Measurements from ENCODE around the gene KRTCAP2. TPM values are rescaled to one million over a fixed set of nuclear protein-coding genes. Genes with fewer than 3 reads are reported as not detected.

The KRTCAP2 gene
- total and polyA plus RNA-seq, 9 donors = 96.5 to 499 (median 166) TPM

DNA sequence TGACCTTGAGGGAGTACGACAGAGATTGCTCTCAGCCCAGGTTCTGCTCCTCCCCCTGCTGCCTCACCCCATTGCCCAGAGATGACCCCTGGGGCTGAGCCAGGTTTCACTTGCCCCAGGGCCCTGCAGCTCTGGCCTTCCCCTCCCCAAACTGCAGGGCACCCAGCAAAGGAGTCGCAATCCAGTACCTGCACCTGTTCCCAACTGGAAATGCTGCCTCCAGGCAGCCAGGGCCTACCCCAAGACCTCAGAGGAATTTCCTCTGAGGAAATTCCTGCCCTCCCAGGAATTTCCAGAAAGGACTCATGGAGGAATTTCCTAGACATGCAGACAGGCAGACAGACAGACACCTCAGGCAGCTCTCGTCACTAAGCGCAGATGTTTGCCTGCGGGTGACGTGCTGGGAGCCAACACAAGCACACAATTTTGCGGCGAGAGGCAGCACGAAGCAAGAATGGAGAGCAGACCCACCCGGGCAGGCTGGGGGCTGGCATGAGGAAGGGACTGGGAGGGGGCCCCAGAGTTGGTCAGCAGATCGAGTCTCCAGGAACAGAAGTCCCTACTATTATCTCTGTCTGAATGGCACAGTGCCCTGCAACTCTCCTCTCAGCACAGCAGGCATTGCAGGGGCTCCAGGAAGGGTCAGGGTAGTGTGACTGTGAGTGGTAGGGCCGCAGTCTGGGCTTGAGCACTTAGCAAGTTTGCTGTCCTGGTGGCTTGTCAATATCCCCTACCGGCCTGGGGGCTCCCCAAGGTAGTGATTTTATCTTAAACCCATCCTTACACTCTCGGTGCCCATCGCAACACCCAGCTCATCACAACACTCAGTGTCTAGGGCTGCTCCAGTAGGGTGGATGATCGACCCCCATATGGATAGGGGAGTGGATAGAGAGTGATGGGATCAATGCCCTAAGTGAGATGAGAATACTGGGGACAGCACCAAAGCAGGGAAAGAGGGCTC, 48.3 kb downstream of the KRTCAP2 start:
- H3K4me1 ChIP-seq (ENCODE audit: insufficient read depth) = peaks cover 15% of the 10 kb centered on the region
- intact Hi-C loops (cut with DNase I) = loop anchor here in 2 of 4 donors (5.0 kb wide), 1 partner anchor 32 kb away; no protein-coding TSS in a partner anchor
- DNase-seq = peak in 1 of 5 donors; percentile 42
- H3K4me3 ChIP-seq = no peak overlapping the region
- no peaks in the 10 kb centered on the region for H3K27me3 ChIP-seq
- WGBS, 3 donors = 71 to 73% (median 73%) methylated on average over 15 to 16 of the region's 16 CpGs
- no peak overlapping the region for H3K27ac ChIP-seq
- no peaks in the 10 kb centered on the region for H3K36me3 ChIP-seq
- TF ChIP-seq EP300 (IDR thresholded peaks at IDR 0.05) (no peak), CTCF (IDR thresholded peaks at IDR 0.05) (no peak), POLR2A (IDR thresholded peaks at IDR 0.05) (no peak)
- H3K9me3 ChIP-seq = no peaks in the 10 kb centered on the region

GRCh38 chr1:155123801-155124200, 49.3 kb downstream of the KRTCAP2 start:
- Histone ChIP-seq H3K36me3 (no peaks in the 10 kb centered on the region), H3K27me3 (no peaks in the 10 kb centered on the region), H3K4me3 (no peak overlapping the region), H3K9me3 (no peaks in the 10 kb centered on the region), H3K4me1 (ENCODE audit: insufficient read depth) (peaks cover 15% of the 10 kb centered on the region), H3K27ac (no peak overlapping the region)
- WGBS, 3 donors = 35 to 46% (median 39%) methylated on average over 4 of the region's 4 CpGs
- intact Hi-C loops (cut with DNase I) = no loop called here
- DNase-seq = no peak
- TF ChIP-seq POLR2A (IDR thresholded peaks at IDR 0.05) = no peak
- no peak for TF ChIP-seq EP300 (IDR thresholded peaks at IDR 0.05)

- 61 to 74% (median 66%) methylated on average over 2 of the region's 2 CpGs for WGBS, 3 donors
- H3K4me1 ChIP-seq (ENCODE audit: insufficient read depth) = peaks cover 10% of the 10 kb centered on the region
- no peak for DNase-seq
- no peaks in the 10 kb centered on the region for H3K27me3 ChIP-seq
- H3K36me3 ChIP-seq = no peaks in the 10 kb centered on the region
- no peak overlapping the region for H3K4me3 ChIP-seq
- no peak for TF ChIP-seq EP300 (IDR thresholded peaks at IDR 0.05)
- no peak for TF ChIP-seq CTCF (IDR thresholded peaks at IDR 0.05)
- no peak for TF ChIP-seq POLR2A (IDR thresholded peaks at IDR 0.05)
- intact Hi-C loops (cut with DNase I) = no loop called here
- no peaks in the 10 kb centered on the region for H3K9me3 ChIP-seq
- no peak overlapping the region for H3K27ac ChIP-seq
These were observed 50.8 kb downstream of the KRTCAP2 start for GRCh38 chr1:155122308-155122707.

- Histone ChIP-seq H3K27ac (no peak overlapping the region), H3K27me3 (no peaks in the 10 kb centered on the region), H3K4me3 (no peak overlapping the region), H3K4me1 (ENCODE audit: insufficient read depth) (peaks cover 5% of the 10 kb centered on the region), H3K36me3 (no peaks in the 10 kb centered on the region), H3K9me3 (no peaks in the 10 kb centered on the region)
- no peak for DNase-seq
- TF ChIP-seq POLR2A (IDR thresholded peaks at IDR 0.05) = no peak
- TF ChIP-seq EP300 (IDR thresholded peaks at IDR 0.05) = no peak
- no peak for TF ChIP-seq CTCF (IDR thresholded peaks at IDR 0.05)
- intact Hi-C loops (cut with DNase I) = no loop called here
- WGBS, 3 donors = 68 to 83% (median 71%) methylated on average over 2 of the region's 2 CpGs
These were observed 51.9 kb downstream of the KRTCAP2 start for GRCh38 chr1:155121249-155121648.

DNA sequence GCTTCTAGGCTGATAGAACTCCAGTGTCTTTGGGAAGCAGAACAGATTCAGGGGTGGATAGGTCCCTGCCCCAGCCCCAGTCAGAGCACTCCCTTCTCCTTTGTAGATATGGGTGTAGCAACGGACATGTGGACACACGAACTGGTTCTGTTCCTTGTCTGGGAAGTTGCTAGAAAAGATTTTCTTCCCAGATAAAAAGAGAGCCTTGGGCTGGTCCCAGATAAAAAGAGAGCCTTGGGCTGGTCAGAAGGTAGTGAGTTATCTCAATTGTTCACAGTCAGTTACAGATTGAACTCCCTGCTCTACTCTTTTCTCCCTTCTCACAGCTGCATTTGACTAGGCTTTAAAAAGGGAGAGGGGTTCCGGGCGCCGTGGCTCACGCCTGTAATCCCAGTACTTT, 52.9 kb downstream of the KRTCAP2 start:
- DNase-seq = no peak
- Histone ChIP-seq H3K9me3 (no peaks in the 10 kb centered on the region), H3K36me3 (no peaks in the 10 kb centered on the region), H3K27me3 (no peaks in the 10 kb centered on the region), H3K4me3 (no peak overlapping the region), H3K4me1 (ENCODE audit: insufficient read depth) (no peaks in the 10 kb centered on the region), H3K27ac (no peak overlapping the region)
- intact Hi-C loops (cut with DNase I) = no loop called here
- TF ChIP-seq POLR2A (IDR thresholded peaks at IDR 0.05) (no peak), CTCF (IDR thresholded peaks at IDR 0.05) (no peak), EP300 (IDR thresholded peaks at IDR 0.05) (no peak)
- WGBS, 3 donors = 42 to 60% (median 45%) methylated on average over 6 of the region's 6 CpGs

All from ovary (tissue), 9 donors.